ENCODE results near the gene IRF2BP1.

DNA sequence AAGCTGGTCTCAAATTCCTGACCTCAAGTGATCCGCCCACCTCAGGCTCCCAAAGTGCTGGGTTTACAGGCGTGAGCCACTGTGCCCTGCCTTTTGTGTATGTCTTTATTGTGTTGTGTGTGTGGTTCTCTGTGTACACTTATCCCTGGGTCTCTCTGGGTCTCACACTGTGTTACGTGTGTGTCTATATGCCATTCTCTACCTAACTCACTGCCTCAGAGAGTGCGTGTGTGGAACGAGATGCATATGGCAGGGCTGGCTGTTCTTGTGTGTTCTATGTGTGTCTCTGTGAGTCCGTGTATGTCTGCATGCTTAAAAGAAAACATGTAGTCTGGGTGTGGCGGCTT, 11.3 kb downstream of the IRF2BP1 start:
- TF ChIP-seq, protein P1, sequence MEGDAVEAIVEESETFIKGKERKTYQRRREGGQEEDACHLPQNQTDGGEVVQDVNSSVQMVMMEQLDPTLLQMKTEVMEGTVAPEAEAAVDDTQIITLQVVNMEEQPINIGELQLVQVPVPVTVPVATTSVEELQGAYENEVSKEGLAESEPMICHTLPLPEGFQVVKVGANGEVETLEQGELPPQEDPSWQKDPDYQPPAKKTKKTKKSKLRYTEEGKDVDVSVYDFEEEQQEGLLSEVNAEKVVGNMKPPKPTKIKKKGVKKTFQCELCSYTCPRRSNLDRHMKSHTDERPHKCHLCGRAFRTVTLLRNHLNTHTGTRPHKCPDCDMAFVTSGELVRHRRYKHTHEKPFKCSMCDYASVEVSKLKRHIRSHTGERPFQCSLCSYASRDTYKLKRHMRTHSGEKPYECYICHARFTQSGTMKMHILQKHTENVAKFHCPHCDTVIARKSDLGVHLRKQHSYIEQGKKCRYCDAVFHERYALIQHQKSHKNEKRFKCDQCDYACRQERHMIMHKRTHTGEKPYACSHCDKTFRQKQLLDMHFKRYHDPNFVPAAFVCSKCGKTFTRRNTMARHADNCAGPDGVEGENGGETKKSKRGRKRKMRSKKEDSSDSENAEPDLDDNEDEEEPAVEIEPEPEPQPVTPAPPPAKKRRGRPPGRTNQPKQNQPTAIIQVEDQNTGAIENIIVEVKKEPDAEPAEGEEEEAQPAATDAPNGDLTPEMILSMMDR (IDR thresholded peaks at IDR 0.05; ENCODE audit: low read length), result no peak
- TF ChIP-seq EZH2phosphoT487 (IDR thresholded peaks at IDR 0.05; ENCODE audit: low read length) (no peak), EZH2 (optimal IDR thresholded peaks at IDR 0.05; ENCODE audit: low read depth, low read length) (no peak)
